Stimulated activated CD4-positive, alpha-beta T cell treated with anti-CD3 and anti-CD28 coated beads, TNF-alpha, amount 100 ng/mL, for 24 hours (primary cell): Measurements from ENCODE around the gene JAM3.
A peak's percentile ranks its signal among the peaks of the same experiment; 100 is the strongest.
"Not testable (repeated sequence)": the region's sequence is repeated elsewhere in the genome, so short reads cannot be mapped to it uniquely, and the experiment has no call there.

Experiments used
- DNase-seq, 3 experiments: peaks; one replicate each; pipeline ENCODE4 v3.0.0-alpha.2; 2020; ENCODE audit warnings: low read depth in 3 of 3

Gene JAM3

GRCh38 chr11:134101282-134101681 is 32.4 kb downstream of the JAM3 start:
- DNase-seq, result no peak

- no peak for DNase-seq
These were observed 41.5 kb downstream of the JAM3 start for GRCh38 chr11:134110252-134110815.

- DNase-seq, result not testable (repeated sequence)
These were observed 44.9 kb downstream of the JAM3 start for GRCh38 chr11:134113787-134114186.

GRCh38 chr11:134116210-134116609 is 47.3 kb downstream of the JAM3 start:
- no peak for DNase-seq

- DNase-seq, result no peak
These were observed 49.1 kb downstream of the JAM3 start for GRCh38 chr11:134118006-134118405.

- DNase-seq, result no peak
These were observed 50.2 kb downstream of the JAM3 start for GRCh38 chr11:134119094-134119493.

DNA sequence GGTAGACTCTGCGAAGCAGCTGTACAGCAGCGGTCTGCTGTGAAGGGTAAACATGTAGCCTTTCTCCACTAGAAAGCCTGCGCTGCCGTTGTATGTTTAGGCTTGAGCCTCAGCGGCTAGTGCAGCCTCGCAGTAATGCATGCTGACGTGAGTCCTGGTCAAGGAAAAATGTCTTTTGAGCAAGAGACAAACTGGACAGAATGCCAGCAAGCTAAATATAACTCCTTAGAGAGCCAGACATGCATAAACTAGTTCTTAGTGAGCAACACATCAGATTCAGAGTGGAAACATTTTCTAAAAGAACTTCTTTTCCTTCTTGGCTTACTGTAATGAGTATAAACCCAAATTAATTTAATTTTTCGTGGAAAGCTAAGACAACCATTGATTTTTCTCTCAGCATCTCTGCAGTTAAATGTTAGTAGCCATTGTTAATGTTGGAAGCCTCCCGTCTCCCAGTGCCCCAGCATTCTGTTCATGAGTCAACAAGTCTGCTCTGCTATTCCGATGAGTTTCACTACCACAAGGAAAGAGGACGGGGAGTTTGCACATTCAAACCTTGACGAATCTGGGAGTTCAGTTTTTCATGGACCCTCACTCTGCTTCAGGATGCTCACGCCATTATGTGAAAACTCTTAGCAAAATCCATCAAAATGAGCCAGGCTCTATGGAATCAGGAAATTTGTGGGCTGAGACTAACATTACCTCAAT is 51.4 kb downstream of the JAM3 start:
- DNase-seq, result no peak

- no peak for DNase-seq
These were observed 52.2 kb downstream of the JAM3 start for GRCh38 chr11:134120921-134121526.

- DNase-seq, result no peak
These were observed 56.0 kb downstream of the JAM3 start for GRCh38 chr11:134124660-134125451.

- no peak for DNase-seq
These were observed 56.6 kb downstream of the JAM3 start for GRCh38 chr11:134125507-134125906.

GRCh38 chr11:134126217-134126822 is 57.4 kb downstream of the JAM3 start:
- no peak for DNase-seq

DNA sequence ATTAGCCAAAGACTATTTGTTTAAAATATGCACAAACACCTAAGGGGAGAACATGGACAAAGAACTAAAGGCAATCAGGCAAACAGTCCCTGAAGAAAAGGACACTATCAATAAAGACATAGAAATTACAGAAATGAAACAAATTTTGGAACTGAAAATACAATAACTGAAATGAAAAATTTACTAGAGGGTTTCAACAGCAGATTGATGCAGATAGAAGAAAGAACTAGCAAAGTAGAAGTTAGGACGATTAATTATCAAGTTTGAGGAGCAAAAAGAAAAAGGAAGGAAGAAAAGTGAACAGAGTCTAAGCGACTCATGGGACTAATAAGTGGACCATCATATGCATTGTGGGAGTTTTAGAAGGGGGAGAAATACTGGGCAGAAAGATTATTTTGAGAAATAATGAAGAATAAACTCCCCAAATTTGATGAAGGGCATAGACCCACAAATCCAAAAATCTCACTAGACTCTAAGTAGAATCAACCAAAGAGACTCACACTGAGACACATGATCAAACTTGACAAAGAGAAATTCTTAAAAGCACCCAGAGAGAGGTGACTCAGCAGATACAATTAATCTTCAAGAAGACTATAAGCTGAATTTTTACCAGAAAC is 62.9 kb downstream of the JAM3 start:
- DNase-seq, result no peak

- no peak for DNase-seq
These were observed 63.9 kb downstream of the JAM3 start for GRCh38 chr11:134132808-134133207.

- no peak for DNase-seq
These were observed 65.3 kb downstream of the JAM3 start for GRCh38 chr11:134134167-134134566.

- no peak for DNase-seq
These were observed 69.5 kb downstream of the JAM3 start for GRCh38 chr11:134138376-134138775.

GRCh38 chr11:134139303-134139872 is 70.5 kb downstream of the JAM3 start:
- DNase-seq, result no peak

DNA sequence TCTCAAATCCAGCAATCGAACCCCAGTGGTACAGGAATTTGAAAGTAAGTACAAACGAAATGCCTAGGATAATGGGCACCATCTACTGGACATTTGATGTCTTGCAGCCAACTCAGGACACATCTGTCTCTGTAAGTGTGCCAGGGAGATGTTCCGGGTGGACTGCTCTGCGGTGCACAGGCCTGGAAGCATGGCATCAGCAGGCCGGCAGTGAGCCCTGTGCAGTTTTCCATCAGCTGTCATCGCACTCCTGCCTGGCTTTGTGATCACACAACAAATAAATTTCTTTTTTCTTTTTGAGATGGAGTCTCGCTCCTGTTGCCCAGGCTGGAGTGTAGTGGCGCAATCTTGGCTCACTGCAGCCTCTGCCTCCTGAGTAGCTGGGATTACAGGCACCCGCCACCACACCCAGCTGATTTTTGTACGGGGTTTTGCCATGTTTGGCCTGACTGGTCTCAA is 71.0 kb downstream of the JAM3 start:
- peak in 2 of 3 experiments; percentile 28 to 34 for DNase-seq

- no peak for DNase-seq
These were observed 72.2 kb downstream of the JAM3 start for GRCh38 chr11:134140961-134141490.

DNA sequence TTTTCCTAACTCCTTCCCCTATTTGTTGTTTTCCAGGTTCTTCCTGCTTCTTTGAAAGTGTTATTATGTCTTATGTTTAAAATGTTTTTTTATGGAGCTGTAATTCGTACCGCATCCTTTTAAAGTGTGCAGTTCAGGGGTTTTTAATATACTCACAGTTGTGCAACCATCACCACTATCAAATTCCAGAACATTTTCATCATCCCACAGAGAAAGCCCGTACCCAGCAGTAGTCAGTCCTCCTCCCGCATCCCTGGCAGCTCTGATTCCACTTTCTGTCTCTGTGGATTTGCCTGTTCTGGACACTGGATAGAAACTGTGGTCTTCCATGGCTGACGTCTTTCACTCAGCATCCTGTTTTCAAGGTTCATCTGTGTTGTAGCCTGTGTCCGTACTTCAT is 73.7 kb downstream of the JAM3 start:
- no peak for DNase-seq

GRCh38 chr11:134143801-134144200 is 74.9 kb downstream of the JAM3 start:
- DNase-seq, result no peak

DNA sequence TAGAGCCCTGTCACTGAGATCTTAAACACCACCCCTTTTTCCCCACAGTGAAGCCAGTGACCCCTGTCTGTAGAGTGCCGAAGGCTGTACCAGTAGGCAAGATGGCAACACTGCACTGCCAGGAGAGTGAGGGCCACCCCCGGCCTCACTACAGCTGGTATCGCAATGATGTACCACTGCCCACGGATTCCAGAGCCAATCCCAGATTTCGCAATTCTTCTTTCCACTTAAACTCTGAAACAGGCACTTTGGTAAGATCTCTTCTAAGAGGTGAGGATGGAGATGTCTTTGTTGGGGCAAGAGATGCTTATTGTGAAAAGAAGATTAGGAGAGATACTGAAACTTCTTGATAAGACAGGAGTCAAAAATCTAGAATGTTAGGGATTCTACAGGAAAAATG is 75.9 kb downstream of the JAM3 start:
- DNase-seq, result no peak
